ENCODE measurements around the gene DOK5.

Gene DOK5

GRCh38 chr20:54494303-54495006 is 19.1 kb downstream of the DOK5 start:
- no peaks in the 10 kb centered on the region for H3K4me1 ChIP-seq (ENCODE audit: control insufficient read depth, low read length)
- H3K79me2 ChIP-seq (ENCODE audit: control insufficient read depth, low read length), result no peaks in the 10 kb centered on the region
- no peaks in the 10 kb centered on the region for H3K9me3 ChIP-seq (ENCODE audit: control insufficient read depth, insufficient read depth, low read length)
- H3K4me3 ChIP-seq (ENCODE audit: low read length), result no peak overlapping the region
- TF ChIP-seq EZH2phosphoT487 (IDR thresholded peaks at IDR 0.05; ENCODE audit: borderline replicate concordance, low read length) (no peak), CTCF (IDR thresholded peaks at IDR 0.05; ENCODE audit: low read depth, low read length, poor library complexity, severe bottlenecking) (no peak)
- no peaks in the 10 kb centered on the region for H4K20me1 ChIP-seq (ENCODE audit: control insufficient read depth, insufficient read depth, low read depth, low read length)
- H3F3A ChIP-seq (ENCODE audit: control insufficient read depth, insufficient read depth), result no peaks in the 10 kb centered on the region
- H3K27me3 ChIP-seq (ENCODE audit: control insufficient read depth, low read length), result no peaks in the 10 kb centered on the region
- H3K4me2 ChIP-seq (ENCODE audit: low read length), result no peak overlapping the region
- no peaks in the 10 kb centered on the region for H3K9me2 ChIP-seq (replicated peaks; ENCODE audit: control insufficient read depth, low read length)
- H3K27ac ChIP-seq (ENCODE audit: low read depth, low read length), result no peak overlapping the region
- H3K36me3 ChIP-seq (ENCODE audit: control insufficient read depth, low read length), result no peaks in the 10 kb centered on the region

- no peaks in the 10 kb centered on the region for H4K20me1 ChIP-seq (ENCODE audit: control insufficient read depth, insufficient read depth, low read depth, low read length)
- no peak overlapping the region for H3K4me2 ChIP-seq (ENCODE audit: low read length)
- H3K9me3 ChIP-seq (ENCODE audit: control insufficient read depth, insufficient read depth, low read length), result no peaks in the 10 kb centered on the region
- no peak for TF ChIP-seq CTCF (IDR thresholded peaks at IDR 0.05; ENCODE audit: low read depth, low read length, poor library complexity, severe bottlenecking)
- no peak for TF ChIP-seq EZH2phosphoT487 (IDR thresholded peaks at IDR 0.05; ENCODE audit: borderline replicate concordance, low read length)
- H3K9me2 ChIP-seq (replicated peaks; ENCODE audit: control insufficient read depth, low read length), result no peaks in the 10 kb centered on the region
- no peaks in the 10 kb centered on the region for H3K4me1 ChIP-seq (ENCODE audit: control insufficient read depth, low read length)
- no peaks in the 10 kb centered on the region for H3K79me2 ChIP-seq (ENCODE audit: control insufficient read depth, low read length)
- no peak overlapping the region for H3K4me3 ChIP-seq (ENCODE audit: low read length)
- no peaks in the 10 kb centered on the region for H3F3A ChIP-seq (ENCODE audit: control insufficient read depth, insufficient read depth)
- no peaks in the 10 kb centered on the region for H3K36me3 ChIP-seq (ENCODE audit: control insufficient read depth, low read length)
- no peaks in the 10 kb centered on the region for H3K27me3 ChIP-seq (ENCODE audit: control insufficient read depth, low read length)
- H3K27ac ChIP-seq (ENCODE audit: low read depth, low read length), result no peak overlapping the region
These were observed 22.7 kb downstream of the DOK5 start for GRCh38 chr20:54497931-54498718.

GRCh38 chr20:54499111-54499510 is 23.7 kb downstream of the DOK5 start:
- Histone ChIP-seq H3K79me2 (ENCODE audit: control insufficient read depth, low read length) (no peaks in the 10 kb centered on the region), H3K4me1 (ENCODE audit: control insufficient read depth, low read length) (no peaks in the 10 kb centered on the region), H3K27me3 (ENCODE audit: control insufficient read depth, low read length) (no peaks in the 10 kb centered on the region), H3K36me3 (ENCODE audit: control insufficient read depth, low read length) (no peaks in the 10 kb centered on the region), H3F3A (ENCODE audit: control insufficient read depth, insufficient read depth) (no peaks in the 10 kb centered on the region), H3K4me3 (ENCODE audit: low read length) (no peak overlapping the region), H3K9me2 (replicated peaks; ENCODE audit: control insufficient read depth, low read length) (no peaks in the 10 kb centered on the region), H3K27ac (ENCODE audit: low read depth, low read length) (no peak overlapping the region), H3K9me3 (ENCODE audit: control insufficient read depth, insufficient read depth, low read length) (no peaks in the 10 kb centered on the region), H4K20me1 (ENCODE audit: control insufficient read depth, insufficient read depth, low read depth, low read length) (no peaks in the 10 kb centered on the region), H3K4me2 (ENCODE audit: low read length) (no peak overlapping the region)
- TF ChIP-seq CTCF (IDR thresholded peaks at IDR 0.05; ENCODE audit: low read depth, low read length, poor library complexity, severe bottlenecking) (no peak), EZH2phosphoT487 (IDR thresholded peaks at IDR 0.05; ENCODE audit: borderline replicate concordance, low read length) (no peak)

All from DOHH2 (cell line).